ENCODE results near the gene C6orf15.

C6orf15 gene

GRCh38 chr6:31065556-31065955 lies 46.8 kb downstream of the C6orf15 start:
- DNase-seq, result no peak

GRCh38 chr6:31063906-31064435 lies 48.4 kb downstream of the C6orf15 start:
- no peak for DNase-seq

All from activated T-cell treated with anti-CD3 and anti-CD28 coated beads for 4 hours (primary cell).